Glomerular visceral epithelial cell (primary cell): ENCODE measurements around the gene DPP7.

Experiments used
- DNase-seq: peaks from one replicate; pipeline ENCODE4 v3.0.0-alpha.2; 2016; ENCODE audit errors: extremely low spot score

DPP7 gene

GRCh38 chr9:137088121-137088520, 26.4 kb downstream of the DPP7 start:
- no peak for DNase-seq

- no peak for DNase-seq
Measured at GRCh38 chr9:137087409-137087925, 27.1 kb downstream of the DPP7 start.

GRCh38 chr9:137086531-137087408, 27.8 kb downstream of the DPP7 start, which contains the start of gene MAN1B1:
MAN1B1 (plus strand) TSS chr9:137086985; CDS start chr9:137087000, 15 bp downstream.
- DNase-seq, result peak; percentile 100

- peak; percentile 41 for DNase-seq
Measured at GRCh38 chr9:137085920-137086530, 28.5 kb downstream of the DPP7 start.

- no peak for DNase-seq
Measured at GRCh38 chr9:137084526-137084925, 30.0 kb downstream of the DPP7 start.

GRCh38 chr9:137083394-137084004, 31.0 kb downstream of the DPP7 start:
- DNase-seq, result peak; percentile 99

DNA sequence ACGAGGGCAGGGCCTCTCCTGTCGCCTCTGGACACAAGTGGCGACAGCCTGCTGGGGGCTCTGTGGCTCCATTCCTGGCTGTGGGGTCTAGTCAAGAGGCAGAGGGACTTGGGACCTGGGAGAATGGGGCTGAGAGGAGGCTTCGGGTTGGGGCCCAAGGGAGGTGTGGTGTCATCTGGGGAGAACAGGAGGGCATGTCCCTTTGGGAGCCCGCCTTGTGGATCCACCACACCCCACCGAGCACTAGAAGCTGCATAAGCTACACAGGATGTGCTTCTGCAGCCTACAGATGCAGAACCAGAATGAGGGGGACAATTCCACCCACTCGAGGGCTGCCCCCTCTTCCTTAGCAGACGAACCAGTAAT, 31.6 kb downstream of the DPP7 start:
- DNase-seq, result no peak

DNA sequence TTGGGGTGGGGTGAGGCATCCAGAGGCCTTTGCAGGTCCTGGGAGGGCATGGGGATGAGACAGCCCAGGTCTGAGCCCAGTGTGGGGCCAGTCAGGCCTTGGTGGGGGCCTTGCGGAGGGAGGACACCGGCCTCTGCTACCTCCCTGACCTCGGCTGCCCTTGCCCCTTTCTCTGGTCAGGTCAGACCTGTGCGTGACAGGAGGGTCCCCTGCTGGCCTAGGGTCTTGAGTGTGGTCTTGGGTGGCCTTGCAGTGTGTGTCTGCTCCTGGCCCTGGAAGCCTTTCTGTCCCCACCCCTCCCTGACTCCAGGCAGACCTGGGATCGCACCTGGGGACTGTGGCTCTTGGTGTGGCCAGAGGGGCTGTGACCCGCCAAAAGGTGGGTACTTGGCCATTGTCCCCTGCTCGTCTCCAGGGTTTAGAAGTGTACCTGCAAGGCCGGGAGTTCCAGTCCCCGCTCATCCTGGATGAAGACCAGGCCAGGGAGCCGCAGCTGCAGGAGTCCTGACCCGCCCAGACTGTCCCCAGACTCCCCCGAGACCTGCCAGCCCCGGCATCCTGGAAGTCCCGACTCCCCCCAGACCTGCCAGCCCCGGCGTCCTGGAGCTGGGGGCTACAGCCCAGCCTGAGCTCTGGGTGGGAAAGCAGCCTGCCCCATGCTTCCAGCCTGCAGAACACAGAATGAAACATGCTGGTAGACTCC, 32.2 kb downstream of the DPP7 start:
- DNase-seq, result no peak

GRCh38 chr9:137080260-137081122, 34.0 kb downstream of the DPP7 start:
- DNase-seq, result no peak

GRCh38 chr9:137079401-137079787, 35.1 kb downstream of the DPP7 start:
- no peak for DNase-seq

DNA sequence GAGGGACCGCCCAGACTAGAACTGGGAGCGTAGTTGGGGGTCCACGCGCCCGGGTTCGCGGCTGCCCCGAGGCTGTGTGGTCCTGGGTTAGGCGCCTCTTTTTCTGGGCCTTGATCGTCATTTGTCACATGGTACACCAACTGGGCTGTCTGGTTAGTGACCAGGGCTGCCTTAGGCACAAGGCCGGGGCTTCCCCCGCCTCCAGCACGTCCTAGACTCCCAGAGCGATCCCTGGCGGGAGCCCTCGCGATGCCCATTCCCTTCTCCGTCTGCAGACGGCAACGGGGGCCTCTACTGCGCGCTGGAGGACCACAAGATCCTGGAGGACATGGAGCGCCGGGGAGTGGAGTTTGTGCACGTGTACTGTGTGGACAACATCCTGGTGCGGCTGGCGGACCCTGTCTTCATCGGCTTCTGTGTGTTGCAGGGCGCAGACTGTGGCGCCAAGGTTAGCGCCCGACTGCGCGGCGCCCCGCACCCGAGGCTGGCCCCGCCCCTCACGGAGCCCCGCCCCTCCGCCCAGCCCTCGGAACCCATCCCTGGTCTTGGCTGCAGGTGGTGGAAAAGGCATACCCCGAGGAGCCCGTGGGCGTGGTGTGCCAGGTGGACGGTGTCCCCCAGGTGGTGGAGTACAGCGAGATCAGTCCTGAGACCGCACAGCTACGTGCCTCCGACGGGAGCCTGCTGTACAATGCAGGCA, 35.7 kb downstream of the DPP7 start:
- no peak for DNase-seq

DNA sequence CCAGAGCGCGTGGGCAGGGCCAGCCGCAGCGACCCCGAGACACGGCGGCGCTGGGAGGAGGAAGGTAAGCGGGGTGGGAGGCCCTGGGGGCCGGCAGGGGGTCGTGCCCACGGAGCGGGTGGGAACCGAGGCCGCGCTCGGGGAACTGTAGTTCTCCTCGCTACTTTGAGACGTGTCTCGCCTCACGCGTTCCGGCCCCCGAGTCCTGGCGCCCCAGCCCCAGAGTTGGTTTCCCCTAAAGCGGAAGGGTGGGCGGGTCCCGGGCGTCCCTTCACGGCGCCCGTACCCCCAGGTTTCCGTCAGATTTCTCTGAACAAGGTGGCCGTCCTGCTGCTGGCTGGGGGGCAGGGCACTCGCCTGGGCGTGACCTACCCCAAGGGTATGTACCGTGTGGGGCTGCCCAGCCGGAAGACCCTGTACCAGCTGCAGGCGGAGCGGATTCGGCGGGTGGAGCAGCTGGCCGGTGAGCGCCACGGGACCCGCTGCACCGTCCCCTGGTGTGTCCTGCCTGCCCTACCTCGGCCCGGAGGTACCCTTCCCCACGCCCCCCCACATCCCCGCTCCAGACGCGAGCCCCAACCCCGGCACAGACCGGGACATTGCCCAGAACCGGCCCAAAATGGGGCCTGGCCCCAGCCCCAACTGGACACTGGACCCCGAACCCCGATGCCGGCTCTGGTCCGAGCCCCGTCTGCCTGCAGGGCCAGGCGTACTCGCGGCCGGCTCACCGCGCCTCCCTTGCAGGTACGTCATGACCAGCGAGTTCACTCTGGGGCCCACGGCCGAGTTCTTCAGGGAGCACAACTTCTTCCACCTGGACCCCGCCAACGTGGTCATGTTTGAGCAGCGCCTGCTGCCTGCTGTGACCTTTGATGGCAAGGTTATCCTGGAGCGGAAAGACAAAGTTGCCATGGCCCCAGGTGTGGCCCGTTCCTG, 36.5 kb downstream of the DPP7 start:
- no peak for DNase-seq

- peak; percentile 65 for DNase-seq
Measured at GRCh38 chr9:137077010-137077747, 37.4 kb downstream of the DPP7 start, which contains the start of gene UAP1L1. UAP1L1 (plus strand) TSS chr9:137077517; CDS start chr9:137077533, 16 bp downstream.

- DNase-seq, result no peak
Measured at GRCh38 chr9:137076636-137077009, 37.9 kb downstream of the DPP7 start.

DNA sequence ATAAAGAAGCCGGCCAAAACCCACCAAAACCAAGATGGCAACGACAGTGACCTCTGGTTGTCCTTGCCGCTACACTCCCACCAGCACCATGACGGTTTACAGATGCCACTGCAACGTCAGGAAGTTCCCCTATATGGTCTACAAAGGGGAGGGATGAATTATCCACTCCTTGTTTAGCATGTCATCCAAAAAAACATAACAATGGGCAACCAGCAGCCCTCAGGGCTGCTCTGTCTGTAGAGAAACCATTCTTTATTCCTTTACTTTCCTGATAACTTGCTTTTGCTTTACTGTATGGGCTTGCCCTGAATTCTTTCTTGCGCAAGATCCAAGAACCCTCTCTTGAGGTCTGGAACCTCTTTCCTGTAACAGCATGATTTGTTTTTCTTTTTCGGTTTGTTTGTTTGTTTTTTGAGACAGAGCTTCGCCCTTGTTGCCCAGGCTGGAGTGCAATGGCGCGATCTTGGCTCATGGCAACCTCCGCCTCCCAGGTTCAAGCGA, 39.2 kb downstream of the DPP7 start:
- DNase-seq, result no peak

DNA sequence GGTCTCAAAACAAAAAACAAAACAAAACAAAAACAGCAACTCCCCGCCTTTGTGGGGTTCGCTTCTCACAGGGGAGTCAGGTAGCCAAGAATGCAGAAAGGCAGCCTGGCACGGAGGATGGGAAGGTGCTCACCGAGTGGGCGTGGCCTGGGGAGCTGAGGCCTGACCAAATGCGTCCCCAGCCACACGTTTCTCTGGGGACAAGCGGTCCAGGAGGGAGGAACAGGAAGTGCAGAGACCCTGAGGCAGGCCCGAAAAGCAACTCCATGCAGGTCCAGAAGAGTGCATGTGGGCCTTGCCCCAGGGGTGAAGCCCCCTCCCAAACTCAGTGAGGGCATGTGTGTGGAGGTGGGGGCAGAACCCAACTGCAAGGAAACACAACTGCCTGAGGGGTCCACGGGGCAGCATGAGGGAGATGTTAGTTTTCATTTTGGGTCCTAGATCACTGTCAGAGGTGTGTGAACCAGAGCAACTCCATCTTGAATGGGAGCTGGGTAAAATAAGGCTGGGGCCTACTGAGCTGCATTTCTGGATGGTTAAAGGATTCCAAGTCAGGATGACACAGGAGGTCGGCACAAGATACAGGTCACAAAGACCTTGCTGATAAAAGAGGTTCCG, 39.8 kb downstream of the DPP7 start:
- no peak for DNase-seq

DNA sequence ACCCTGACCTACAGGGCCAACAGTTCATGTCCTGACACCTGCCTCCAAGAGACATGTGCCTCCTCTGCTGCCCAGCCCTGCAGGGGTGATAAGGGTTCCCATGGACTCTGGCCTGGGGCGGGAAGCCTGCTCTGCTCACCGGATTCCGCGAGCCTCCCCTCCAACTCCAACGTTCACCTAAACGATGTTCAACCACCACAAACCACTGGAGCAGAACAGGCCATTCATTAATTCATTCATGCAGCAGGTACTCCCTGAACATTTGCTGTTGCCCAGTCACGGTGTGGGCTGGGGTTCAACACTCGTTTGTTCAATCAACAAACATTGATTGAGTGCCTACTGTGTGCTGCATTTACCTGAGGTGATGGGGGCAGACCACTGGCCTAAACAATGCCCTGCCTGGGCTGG, 40.5 kb downstream of the DPP7 start:
- DNase-seq, result no peak

GRCh38 chr9:137071282-137071681, 43.3 kb downstream of the DPP7 start:
- DNase-seq, result no peak
